ENCODE measurements around the gene EQTN. TPM values are rescaled to one million over a fixed set of nuclear protein-coding genes. Genes with fewer than 3 reads are reported as not detected.
"Not testable (repeated sequence)": the region's sequence is repeated elsewhere in the genome, so short reads cannot be mapped to it uniquely, and the experiment has no call there.

Gene EQTN
- total and polyA plus RNA-seq, 11 donors = not detected

DNA sequence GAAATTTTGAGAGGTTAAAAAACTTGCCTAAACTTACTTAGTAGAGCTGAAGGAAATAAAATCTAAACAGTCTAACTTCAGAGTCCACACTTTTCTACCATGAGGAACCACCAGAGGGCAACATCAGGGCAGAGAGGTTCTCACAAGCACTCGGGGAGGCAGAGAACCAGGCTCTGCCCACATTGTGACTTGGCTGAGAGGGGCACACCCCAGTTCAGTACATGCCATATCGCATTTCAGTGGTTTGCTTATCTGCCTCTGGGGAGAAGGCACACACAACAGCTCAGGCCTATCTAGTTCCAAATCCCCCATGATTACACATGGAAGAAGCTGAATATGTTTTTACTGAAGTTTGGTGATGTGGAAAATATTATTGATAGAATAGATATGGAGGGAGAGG, 49.2 kb downstream of the EQTN start:
- ATAC-seq (peak in 3 of 4 donors; percentile 34 to 69 (median 39)), DNase-seq (no peak)
- peaks cover 0 to 8% (median 0%) of the 10 kb centered on the region in 12 donors for H3K9me3 ChIP-seq
- H3K27ac ChIP-seq = no peak overlapping the region
- H3K27me3 ChIP-seq = no peaks in the 10 kb centered on the region
- 0 to 30% (median 14%) methylated on average over 2 of the region's 2 CpGs for WGBS, 4 donors
- H3K4me1 ChIP-seq = no peaks in the 10 kb centered on the region
- H3K36me3 ChIP-seq = no peaks in the 10 kb centered on the region
- no peak overlapping the region for H3K4me3 ChIP-seq
- intact Hi-C loops (cut with DNase I) = no loop called here
- TF ChIP-seq POLR2A (IDR thresholded peaks at IDR 0.05) = no peak
- TF ChIP-seq, protein P1, sequence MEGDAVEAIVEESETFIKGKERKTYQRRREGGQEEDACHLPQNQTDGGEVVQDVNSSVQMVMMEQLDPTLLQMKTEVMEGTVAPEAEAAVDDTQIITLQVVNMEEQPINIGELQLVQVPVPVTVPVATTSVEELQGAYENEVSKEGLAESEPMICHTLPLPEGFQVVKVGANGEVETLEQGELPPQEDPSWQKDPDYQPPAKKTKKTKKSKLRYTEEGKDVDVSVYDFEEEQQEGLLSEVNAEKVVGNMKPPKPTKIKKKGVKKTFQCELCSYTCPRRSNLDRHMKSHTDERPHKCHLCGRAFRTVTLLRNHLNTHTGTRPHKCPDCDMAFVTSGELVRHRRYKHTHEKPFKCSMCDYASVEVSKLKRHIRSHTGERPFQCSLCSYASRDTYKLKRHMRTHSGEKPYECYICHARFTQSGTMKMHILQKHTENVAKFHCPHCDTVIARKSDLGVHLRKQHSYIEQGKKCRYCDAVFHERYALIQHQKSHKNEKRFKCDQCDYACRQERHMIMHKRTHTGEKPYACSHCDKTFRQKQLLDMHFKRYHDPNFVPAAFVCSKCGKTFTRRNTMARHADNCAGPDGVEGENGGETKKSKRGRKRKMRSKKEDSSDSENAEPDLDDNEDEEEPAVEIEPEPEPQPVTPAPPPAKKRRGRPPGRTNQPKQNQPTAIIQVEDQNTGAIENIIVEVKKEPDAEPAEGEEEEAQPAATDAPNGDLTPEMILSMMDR (IDR thresholded peaks at IDR 0.05) = peak in 10 of 12 donors; percentile 26 to 58 (median 46)

DNA sequence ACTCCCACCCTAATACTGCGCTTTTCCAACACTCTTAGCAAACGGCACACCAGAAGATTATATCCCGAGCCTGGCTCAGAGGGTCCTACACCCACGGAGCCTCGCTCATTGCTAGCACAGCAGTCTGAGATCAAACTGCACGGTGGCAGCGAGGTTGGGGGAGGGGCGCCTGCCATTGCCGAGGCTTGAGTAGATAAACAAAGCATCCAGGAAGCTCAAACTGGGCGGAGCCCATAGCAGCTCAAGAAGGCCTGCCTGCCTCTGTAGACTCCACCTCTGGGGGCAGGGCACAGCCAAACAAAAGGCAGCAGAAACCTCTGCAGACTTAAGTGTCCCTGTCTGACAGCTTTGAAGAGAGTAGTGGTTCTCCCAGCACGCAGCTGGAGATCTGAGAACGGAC, 57.3 kb downstream of the EQTN start:
- intact Hi-C loops (cut with DNase I) = loop anchor here in 1 of 10 donors (10.0 kb wide), 1 partner anchor 55 kb away; the partner anchor contains the start of gene EQTN
- not testable (repeated sequence) for H3K36me3 ChIP-seq, ATAC-seq, H3K4me3 ChIP-seq, H3K4me1 ChIP-seq, DNase-seq, H3K27me3 ChIP-seq, H3K27ac ChIP-seq
- H3K9me3 ChIP-seq = peaks cover 0 to 59% (median 20%) of the 10 kb centered on the region in 12 donors
- WGBS, 4 donors = 79 to 86% (median 81%) methylated on average over 8 to 12 of the region's 12 CpGs

Other genes starting within 250 kb of the EQTN start
- gene TEK, start 187.9 kb downstream of the EQTN start, total RNA-seq = 10 to 100 TPM; 11.9 to 36.5 (median 19.2) TPM
- 10 to 100 TPM in 1 of 2 donors, 1 to 10 TPM in 1; 6.4 to 17.7 TPM for gene TEK, start 187.9 kb downstream of the EQTN start, polyA plus RNA-seq
- not detected for gene IFNK, start 227.1 kb upstream of the EQTN start, total RNA-seq
- not detected for gene IFNK, start 227.1 kb upstream of the EQTN start, polyA plus RNA-seq
- gene MOB3B, start 232.7 kb upstream of the EQTN start, total RNA-seq = 1 to 10 TPM in 8 of 9 donors, under 1 TPM in 1; 0.54 to 2.8 (median 2.1) TPM
- gene MOB3B, start 232.7 kb upstream of the EQTN start, polyA plus RNA-seq = under 1 TPM; 0.42 to 0.95 TPM

Measured in heart left ventricle (tissue), 16 donors.